SHP77 treated with DMSO at 0.1 percent for 48 hours (cell line): ENCODE results near the gene KRTAP1-1.
"Not testable (repeated sequence)": the region's sequence is repeated elsewhere in the genome, so short reads cannot be mapped to it uniquely, and the experiment has no call there.

Experiments
- DNase-seq: peaks from one replicate; lab custom pipeline; 2025; lab: John Stamatoyannopoulos, UW

The KRTAP1-1 gene, protein sequence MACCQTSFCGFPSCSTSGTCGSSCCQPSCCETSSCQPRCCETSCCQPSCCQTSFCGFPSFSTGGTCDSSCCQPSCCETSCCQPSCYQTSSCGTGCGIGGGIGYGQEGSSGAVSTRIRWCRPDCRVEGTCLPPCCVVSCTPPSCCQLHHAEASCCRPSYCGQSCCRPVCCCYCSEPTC

DNA sequence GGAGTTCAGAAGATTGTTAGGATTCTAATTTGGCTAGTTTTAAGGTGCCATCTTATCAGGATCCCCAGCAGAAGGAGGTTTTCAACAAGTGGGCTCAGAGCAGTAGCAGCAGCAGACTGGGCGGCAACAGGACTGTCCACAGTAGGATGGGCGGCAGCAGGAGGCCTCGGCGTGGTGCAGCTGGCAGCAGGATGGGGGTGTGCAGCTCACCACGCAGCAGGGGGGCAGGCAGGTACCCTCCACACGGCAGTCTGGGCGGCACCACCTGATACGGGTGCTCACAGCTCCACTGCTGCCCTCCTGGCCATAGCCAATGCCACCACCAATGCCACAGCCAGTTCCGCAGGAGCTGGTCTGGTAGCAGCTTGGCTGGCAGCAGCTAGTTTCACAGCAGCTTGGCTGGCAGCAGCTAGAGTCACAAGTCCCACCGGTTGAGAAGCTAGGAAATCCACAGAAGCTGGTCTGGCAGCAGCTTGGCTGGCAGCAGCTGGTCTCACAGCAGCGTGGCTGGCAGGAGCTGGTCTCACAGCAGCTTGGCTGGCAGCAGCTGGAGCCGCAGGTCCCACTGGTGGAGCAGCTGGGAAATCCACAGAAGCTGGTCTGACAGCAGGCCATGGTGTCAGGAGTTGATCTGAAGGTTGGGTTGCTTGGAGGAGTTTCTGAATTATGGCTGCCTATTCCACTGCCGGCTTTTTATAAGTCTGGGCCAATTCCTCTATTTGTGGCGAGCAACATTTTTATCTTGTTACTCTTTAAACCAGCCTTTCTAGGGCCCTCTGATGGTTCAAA is at the start of gene KRTAP1-1:
TSS of gene KRTAP1-1 (minus strand) at position 668 of the 789 bp plus-strand sequence. CDS start at position 615, 53 bp downstream.
- DNase-seq, result not testable (repeated sequence)

- DNase-seq, result not testable (repeated sequence)
These were observed 47.6 kb upstream of the KRTAP1-1 start for GRCh38 chr17:41088760-41089352.

GRCh38 chr17:41084100-41084856 is 43.0 kb upstream of the KRTAP1-1 start, which contains the start of gene KRTAP4-7:
KRTAP4-7 (plus strand) TSS chr17:41084150; CDS start chr17:41084207, 57 bp downstream.
- DNase-seq, result not testable (repeated sequence)

- DNase-seq, result not testable (repeated sequence)
These were observed 42.2 kb upstream of the KRTAP1-1 start for GRCh38 chr17:41083427-41083826.

DNA sequence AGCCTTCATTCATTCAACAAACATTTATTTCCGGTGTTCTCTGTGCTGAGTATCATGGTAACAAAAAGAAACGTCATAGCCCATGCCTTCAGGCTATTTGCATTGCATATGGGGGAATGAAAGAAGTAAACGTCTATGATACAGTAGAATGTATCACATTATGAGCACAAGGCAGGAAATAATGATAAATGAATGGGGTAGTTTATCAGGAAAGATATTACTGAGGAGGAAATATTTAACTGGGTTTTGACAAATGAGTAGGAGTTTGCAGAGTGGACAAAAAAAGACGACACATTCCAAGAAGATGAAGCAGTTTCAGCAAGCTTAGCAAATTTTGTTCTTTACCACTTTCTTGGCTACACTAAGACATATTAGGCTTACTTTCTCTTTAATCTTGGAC is 41.4 kb upstream of the KRTAP1-1 start:
- DNase-seq, result no peak

DNA sequence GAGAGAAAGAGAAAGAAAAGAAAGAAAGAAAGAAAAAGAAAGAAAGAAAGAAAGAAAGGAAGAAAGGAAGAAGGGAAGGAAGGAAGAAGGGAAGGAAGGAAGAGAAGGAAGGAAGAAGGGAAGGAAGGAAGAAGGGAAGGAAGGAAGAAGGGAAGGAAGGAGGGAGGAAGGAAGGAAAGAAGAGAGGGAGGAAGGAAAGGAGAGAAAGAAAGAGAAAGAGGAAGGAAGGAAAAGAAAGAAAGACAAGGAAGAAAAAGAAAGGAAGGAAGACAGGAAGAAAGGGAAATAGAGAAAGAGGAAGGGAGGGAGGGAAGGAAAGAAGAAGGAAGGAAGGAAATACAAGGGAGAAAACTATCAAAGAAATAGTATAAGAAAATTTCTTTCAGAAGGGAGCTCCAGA is 35.5 kb upstream of the KRTAP1-1 start:
- DNase-seq, result no peak

GRCh38 chr17:41073676-41074075 is 32.4 kb upstream of the KRTAP1-1 start:
- no peak for DNase-seq

- DNase-seq, result no peak
These were observed 30.5 kb upstream of the KRTAP1-1 start for GRCh38 chr17:41071606-41072360.

- no peak for DNase-seq
These were observed 27.8 kb upstream of the KRTAP1-1 start for GRCh38 chr17:41069031-41069430.

DNA sequence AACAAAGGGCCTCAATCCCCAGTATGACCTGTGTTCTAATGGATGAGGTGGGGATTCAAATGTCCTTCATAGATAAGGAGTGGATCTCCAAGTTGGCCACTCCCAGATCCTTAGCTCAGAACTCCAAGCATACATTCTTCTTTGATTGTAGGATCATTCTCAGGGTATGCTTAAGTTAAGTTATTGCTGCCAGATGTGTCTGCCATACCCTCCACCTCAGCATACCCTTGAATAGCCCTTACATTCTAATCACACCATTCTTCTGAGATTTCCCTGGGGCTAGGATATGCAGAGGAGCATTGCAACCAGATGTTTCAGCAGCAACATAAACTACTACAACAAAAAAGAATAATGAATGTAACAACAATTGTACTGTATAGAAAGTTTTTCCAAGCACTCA is 26.0 kb upstream of the KRTAP1-1 start:
- DNase-seq, result no peak

GRCh38 chr17:41065829-41066624 is 24.8 kb upstream of the KRTAP1-1 start, which contains the start of gene KRTAP2-4:
KRTAP2-4 (minus strand) TSS chr17:41065879; CDS start chr17:41065845, 34 bp downstream.
- no peak for DNase-seq

- not testable (repeated sequence) for DNase-seq
These were observed 23.9 kb upstream of the KRTAP1-1 start for GRCh38 chr17:41065016-41065689.

GRCh38 chr17:41064301-41064700 is 23.1 kb upstream of the KRTAP1-1 start:
- no peak for DNase-seq

DNA sequence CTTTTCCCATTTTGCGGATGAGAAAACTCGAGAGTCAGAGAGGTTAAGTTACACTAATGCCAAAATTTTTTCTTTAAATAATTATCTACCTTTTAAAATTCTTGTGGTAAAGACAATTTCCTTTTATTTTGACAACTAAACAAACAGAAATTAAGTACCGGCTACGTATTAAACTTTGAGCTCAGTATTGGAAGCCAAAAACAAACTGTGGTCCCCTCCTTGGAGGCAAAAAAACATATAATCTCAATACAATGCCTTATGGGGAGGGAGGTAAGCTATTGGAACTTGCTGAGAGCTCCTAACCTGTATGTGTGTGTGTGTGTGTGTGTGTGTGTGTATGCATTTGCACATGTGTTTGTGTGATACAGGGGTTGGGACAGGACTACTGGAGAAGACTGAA is 22.2 kb upstream of the KRTAP1-1 start:
- no peak for DNase-seq

- DNase-seq, result no peak
These were observed 20.7 kb upstream of the KRTAP1-1 start for GRCh38 chr17:41061964-41062363.

DNA sequence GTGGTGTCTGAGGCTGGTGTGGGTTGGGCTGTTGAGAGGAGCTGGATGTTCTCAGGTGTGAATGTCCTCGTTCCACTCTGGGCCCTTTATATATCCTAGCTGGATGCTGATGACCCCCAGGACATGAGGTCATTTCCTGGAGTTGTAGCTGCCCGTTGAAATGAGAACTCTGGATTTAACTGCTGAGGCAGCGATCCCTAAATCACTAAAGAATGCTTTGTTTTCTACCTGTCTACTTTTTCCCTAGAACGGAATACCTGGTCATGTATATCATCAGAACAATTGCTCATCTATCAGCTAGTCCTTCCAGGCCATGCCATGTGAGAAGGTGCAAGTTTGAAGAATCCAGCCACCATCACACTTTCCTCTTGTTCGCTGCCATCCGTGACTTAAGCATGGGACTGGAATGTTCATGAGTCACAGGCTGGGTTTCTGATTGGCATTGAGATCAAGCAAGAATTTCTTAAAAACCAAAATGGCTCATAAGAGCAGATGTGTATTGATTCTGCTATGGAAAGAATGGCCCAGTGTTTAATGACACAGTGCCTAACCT is 18.9 kb upstream of the KRTAP1-1 start, which contains the start of gene KRTAP2-3:
TSS of gene KRTAP2-3 (minus strand) at position 63 of the 553 bp plus-strand sequence. CDS start 64 bp downstream, outside the sequence.
- DNase-seq, result no peak

- not testable (repeated sequence) for DNase-seq
These were observed 18.2 kb upstream of the KRTAP1-1 start for GRCh38 chr17:41059276-41060051.

GRCh38 chr17:41058741-41059140 is 17.5 kb upstream of the KRTAP1-1 start:
- DNase-seq, result no peak

DNA sequence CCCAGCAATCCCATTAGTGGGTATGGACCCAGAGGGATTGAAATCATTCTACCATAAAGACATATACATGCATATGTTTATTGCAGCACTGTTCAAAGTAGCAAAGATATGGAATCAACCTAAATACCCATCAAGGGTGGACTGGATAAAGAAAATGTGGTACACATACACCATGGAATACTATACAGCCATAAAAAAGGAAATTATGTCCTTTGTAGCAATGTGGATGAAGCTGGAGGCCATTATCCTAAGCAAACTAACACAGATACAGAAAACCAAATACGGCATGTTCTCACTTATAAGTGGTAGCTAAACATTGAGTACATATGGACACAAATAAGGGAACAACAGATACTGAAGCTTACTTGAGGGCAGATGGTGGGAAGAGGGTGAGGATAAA is 16.3 kb upstream of the KRTAP1-1 start:
- no peak for DNase-seq
